HEK293 (cell line): ENCODE measurements around the gene REC8.
A peak's percentile ranks its signal among the peaks of the same experiment; 100 is the strongest.

ENCODE experiments used
- CTCF ChIA-PET: fragments of 350-600 bp; formaldehyde crosslinking; extraction: SDS; loops from one replicate; lab custom pipeline; 2021; ENCODE audit warnings: antibody characterized with exemption; lab: Yijun Ruan, JAX
- POLR2A ChIA-PET: fragments of 300-600 bp; formaldehyde crosslinking; extraction: SDS; loops from one replicate; lab custom pipeline; 2020; ENCODE audit warnings: antibody characterized with exemption, inconsistent platforms; lab: Yijun Ruan, JAX
- H3K27ac ChIP-seq: fragments of 200-500 bp; sonication (Bioruptor generic); 2 replicates; pipeline ENCODE4 v1.5.1; 2014; ENCODE audit warnings: low read depth, low read length, control low read depth, inconsistent platforms; ENCODE audit errors: extremely low read depth
- H3K36me3 ChIP-seq, 2 experiments: fragments of 200-500 bp in 1 of 2; sonication (Bioruptor generic) in 1 of 2; 1 replicate in 1 of 2; 2 replicates in 1 of 2; pipeline ENCODE4 v1.5.1; 2014 to 2017; ENCODE audit warnings: inconsistent platforms in 2 of 2, low read length in 2 of 2; ENCODE audit not compliant: control insufficient read depth in 2 of 2, insufficient read depth in 1 of 2
- H3K4me1 ChIP-seq: fragments of 200-500 bp; sonication (Bioruptor generic); 2 replicates; pipeline ENCODE4 v1.5.1; 2014; ENCODE audit warnings: mild to moderate bottlenecking, low read length, inconsistent platforms; ENCODE audit not compliant: control insufficient read depth, insufficient read depth
- H3K4me3 ChIP-seq: 2 replicates; pipeline ENCODE4 v1.5.1; 2011; ENCODE audit warnings: low read depth, mild to moderate bottlenecking, control low read depth, low read length, moderate library complexity
- H3K9me3 ChIP-seq: fragments of 200-500 bp; sonication (Bioruptor generic); 2 replicates; pipeline ENCODE4 v1.5.1; 2014; ENCODE audit warnings: low read depth, low read length, inconsistent platforms; ENCODE audit not compliant: control insufficient read depth, insufficient read depth
- KLF1 ChIP-seq: fragments of 450-650 bp; formaldehyde crosslinking; IDR thresholded peaks from 2 replicates; pipeline ENCODE4 v1.5.1; 2016; ENCODE audit warnings: missing biosample characterization, missing genetic modification characterization
- SETDB1 ChIP-seq: IDR thresholded peaks from one replicate; pipeline ENCODE4 v1.6.1; 2017; ENCODE audit warnings: mild to moderate bottlenecking, low read length, moderate library complexity, mixed read lengths; ENCODE audit not compliant: insufficient read length
- TRIM28 ChIP-seq: IDR thresholded peaks from 2 replicates; pipeline ENCODE4 v1.6.1; 2011; ENCODE audit warnings: low read length, control low read depth, borderline replicate concordance
- WT1 ChIP-seq: fragments of 450-650 bp; formaldehyde crosslinking; IDR thresholded peaks from 2 replicates; pipeline ENCODE4 v1.5.1; 2016; ENCODE audit warnings: missing biosample characterization, missing genetic modification characterization
- ZBTB26 ChIP-seq: fragments of 450-650 bp; formaldehyde crosslinking; optimal IDR thresholded peaks from 2 replicates; pipeline ENCODE3; 2016; ENCODE audit warnings: missing biosample characterization, mild to moderate bottlenecking, missing genetic modification characterization
- ZBTB48 ChIP-seq: fragments of 450-650 bp; formaldehyde crosslinking; IDR thresholded peaks from 2 replicates; pipeline ENCODE4 v1.5.1; 2016; ENCODE audit warnings: missing biosample characterization, missing genetic modification characterization
- ZFP3 ChIP-seq: fragments of 450-650 bp; formaldehyde crosslinking; IDR thresholded peaks from 2 replicates; pipeline ENCODE4 v1.5.1; 2016; ENCODE audit warnings: low read depth, missing biosample characterization, missing genetic modification characterization
- ZNF248 ChIP-seq: fragments of 450-650 bp; formaldehyde crosslinking; IDR thresholded peaks from 2 replicates; pipeline ENCODE4 v1.5.1; 2017; ENCODE audit warnings: missing biosample characterization, missing genetic modification characterization
- ZNF354C ChIP-seq: fragments of 450-650 bp; formaldehyde crosslinking; IDR thresholded peaks from 2 replicates; pipeline ENCODE4 v1.5.1; 2016; ENCODE audit warnings: missing biosample characterization, missing genetic modification characterization, low read depth, borderline replicate concordance
- ZNF398 ChIP-seq: fragments of 450-650 bp; formaldehyde crosslinking; IDR thresholded peaks from 2 replicates; pipeline ENCODE4 v1.5.1; 2017; ENCODE audit warnings: missing biosample characterization, missing genetic modification characterization
- ZNF449 ChIP-seq: fragments of 450-650 bp; formaldehyde crosslinking; IDR thresholded peaks from 2 replicates; pipeline ENCODE4 v1.5.1; 2017; ENCODE audit warnings: missing biosample characterization, mild to moderate bottlenecking, missing genetic modification characterization, moderate library complexity
- ZNF473 ChIP-seq: fragments of 450-650 bp; formaldehyde crosslinking; IDR thresholded peaks from 2 replicates; pipeline ENCODE4 v1.5.1; 2017; ENCODE audit warnings: missing biosample characterization, missing genetic modification characterization
- ZNF555 ChIP-seq: fragments of 450-650 bp; formaldehyde crosslinking; conservative IDR thresholded peaks from 2 replicates; pipeline ENCODE4 v1.5.1; 2017; ENCODE audit warnings: missing biosample characterization, mild to moderate bottlenecking, missing genetic modification characterization, inconsistent platforms
- ZNF585B ChIP-seq: fragments of 450-650 bp; formaldehyde crosslinking; IDR thresholded peaks from 2 replicates; pipeline ENCODE4 v1.5.1; 2016; ENCODE audit warnings: missing biosample characterization, missing genetic modification characterization
- ZNF621 ChIP-seq: fragments of 450-650 bp; formaldehyde crosslinking; IDR thresholded peaks from 2 replicates; pipeline ENCODE4 v1.5.1; 2017; ENCODE audit warnings: missing biosample characterization, missing genetic modification characterization
- ZNF629 ChIP-seq: fragments of 450-650 bp; formaldehyde crosslinking; IDR thresholded peaks from 2 replicates; pipeline ENCODE4 v1.5.1; 2017; ENCODE audit warnings: missing biosample characterization, missing genetic modification characterization
- ZNF677 ChIP-seq: fragments of 450-650 bp; IDR thresholded peaks from 2 replicates; pipeline ENCODE4 v1.5.0; 2018; ENCODE audit warnings: missing biosample characterization, mild to moderate bottlenecking, missing genetic modification characterization, moderate library complexity
- ZNF701 ChIP-seq: fragments of 450-650 bp; formaldehyde crosslinking; IDR thresholded peaks from 2 replicates; pipeline ENCODE4 v1.5.1; 2016; ENCODE audit warnings: missing biosample characterization, missing genetic modification characterization
- ZNF785 ChIP-seq: fragments of 450-650 bp; formaldehyde crosslinking; IDR thresholded peaks from 2 replicates; pipeline ENCODE4 v1.5.1; 2016; ENCODE audit warnings: missing biosample characterization, missing genetic modification characterization
- ZSCAN16 ChIP-seq: fragments of 450-650 bp; formaldehyde crosslinking; IDR thresholded peaks from 2 replicates; pipeline ENCODE4 v1.5.1; 2016; ENCODE audit warnings: missing biosample characterization, missing genetic modification characterization
- TF ChIP-seq, protein P1 (sequence below): fragments of 450-650 bp; IDR thresholded peaks from 2 replicates; pipeline ENCODE4 v1.5.1; 2018; ENCODE audit warnings: missing biosample characterization, mild to moderate bottlenecking, missing genetic modification characterization
- TF ChIP-seq, protein P2 (sequence below): fragments of 450-650 bp; IDR thresholded peaks from 2 replicates; pipeline ENCODE4 v1.5.1; 2018; ENCODE audit warnings: missing biosample characterization, missing genetic modification characterization

REC8 gene

DNA sequence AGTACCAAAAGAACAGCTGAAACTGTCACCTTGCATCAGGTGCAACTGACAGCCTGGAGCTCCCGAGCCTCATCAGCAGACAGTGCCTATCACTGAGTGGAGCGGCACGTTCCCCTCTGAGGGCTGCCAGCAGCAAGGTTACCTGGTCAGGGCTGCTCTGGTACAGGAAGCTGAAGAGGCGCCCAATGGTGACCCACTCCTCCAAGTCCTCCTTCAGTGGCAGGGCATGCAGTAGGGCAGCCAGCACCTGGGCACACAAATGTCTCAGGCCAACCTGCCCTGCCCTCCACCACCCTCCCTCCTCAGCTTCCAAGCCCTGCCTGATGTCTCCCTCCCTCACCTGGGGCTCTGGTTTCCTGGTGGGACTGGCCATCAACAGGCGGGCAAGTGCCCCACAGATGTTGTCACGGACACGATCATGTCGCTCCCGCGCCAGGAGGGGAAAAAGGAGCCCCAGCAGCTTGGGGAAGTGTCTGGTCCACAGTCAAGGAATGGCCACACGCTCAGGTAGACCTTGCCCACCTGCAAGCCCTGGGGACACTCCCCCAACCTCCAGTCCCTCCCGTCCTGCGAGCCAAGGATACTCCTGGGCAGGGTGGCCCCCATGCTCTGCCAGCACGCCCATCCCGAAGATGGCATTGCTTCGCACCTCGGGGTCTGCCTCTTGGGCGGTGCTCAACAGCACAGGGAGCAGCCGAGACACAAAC is 9.6 kb downstream of the REC8 start:
- no peak overlapping the region for H3K4me3 ChIP-seq
- ChIA-PET CTCF (interaction anchor here (0.9 to 1.0 kb wide), 2 partner anchors 19 to 20 kb away, joined by 3 to 4 read pairs; partner anchors contain the start of gene IRF9), POLR2A (interaction anchor here (0.6 to 1.0 kb wide), 4 partner anchors 12 to 87 kb away, joined by 3 to 4 read pairs (median 3); partner anchors contain the start of genes EMC9, MDP1 and PCK2)
- peaks cover 0 to 98% of the 10 kb centered on the region in 2 experiments; a peak in 2 of 3 replicates for H3K36me3 ChIP-seq
- no peaks in the 10 kb centered on the region for H3K9me3 ChIP-seq
- H3K4me1 ChIP-seq = no peaks in the 10 kb centered on the region
- H3K27ac ChIP-seq = no peak overlapping the region
- TF ChIP-seq WT1 (tag by site-specific recombination) = no peak
- TF ChIP-seq ZNF785 (tag by site-specific recombination) = no peak
- no peak for TF ChIP-seq SETDB1
- no peak for TF ChIP-seq ZBTB26 (tag by site-specific recombination)
- no peak for TF ChIP-seq ZSCAN16
- TF ChIP-seq ZNF585B (tag by site-specific recombination) = no peak
- no peak for TF ChIP-seq TRIM28
- TF ChIP-seq, protein P1, sequence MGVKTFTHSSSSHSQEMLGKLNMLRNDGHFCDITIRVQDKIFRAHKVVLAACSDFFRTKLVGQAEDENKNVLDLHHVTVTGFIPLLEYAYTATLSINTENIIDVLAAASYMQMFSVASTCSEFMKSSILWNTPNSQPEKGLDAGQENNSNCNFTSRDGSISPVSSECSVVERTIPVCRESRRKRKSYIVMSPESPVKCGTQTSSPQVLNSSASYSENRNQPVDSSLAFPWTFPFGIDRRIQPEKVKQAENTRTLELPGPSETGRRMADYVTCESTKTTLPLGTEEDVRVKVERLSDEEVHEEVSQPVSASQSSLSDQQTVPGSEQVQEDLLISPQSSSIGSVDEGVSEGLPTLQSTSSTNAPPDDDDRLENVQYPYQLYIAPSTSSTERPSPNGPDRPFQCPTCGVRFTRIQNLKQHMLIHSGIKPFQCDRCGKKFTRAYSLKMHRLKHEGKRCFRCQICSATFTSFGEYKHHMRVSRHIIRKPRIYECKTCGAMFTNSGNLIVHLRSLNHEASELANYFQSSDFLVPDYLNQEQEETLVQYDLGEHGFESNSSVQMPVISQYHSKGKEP (tag by site-specific recombination) = no peak
- no peak for TF ChIP-seq ZNF449 (tag by site-specific recombination)
- TF ChIP-seq ZNF555 (tag by site-specific recombination) = no peak
- TF ChIP-seq ZNF677 (tag by site-specific recombination) = no peak
- TF ChIP-seq ZNF398 (tag by site-specific recombination) = no peak
- no peak for TF ChIP-seq ZNF629 (tag by site-specific recombination)
- no peak for TF ChIP-seq ZNF354C (tag by site-specific recombination)
- TF ChIP-seq ZNF701 = no peak
- TF ChIP-seq ZBTB48 (tag by site-specific recombination) = no peak
- TF ChIP-seq ZNF248 (tag by site-specific recombination) = no peak

- TF ChIP-seq ZFP3 = no peak
- TF ChIP-seq ZNF473 = no peak
- TF ChIP-seq, protein P2, sequence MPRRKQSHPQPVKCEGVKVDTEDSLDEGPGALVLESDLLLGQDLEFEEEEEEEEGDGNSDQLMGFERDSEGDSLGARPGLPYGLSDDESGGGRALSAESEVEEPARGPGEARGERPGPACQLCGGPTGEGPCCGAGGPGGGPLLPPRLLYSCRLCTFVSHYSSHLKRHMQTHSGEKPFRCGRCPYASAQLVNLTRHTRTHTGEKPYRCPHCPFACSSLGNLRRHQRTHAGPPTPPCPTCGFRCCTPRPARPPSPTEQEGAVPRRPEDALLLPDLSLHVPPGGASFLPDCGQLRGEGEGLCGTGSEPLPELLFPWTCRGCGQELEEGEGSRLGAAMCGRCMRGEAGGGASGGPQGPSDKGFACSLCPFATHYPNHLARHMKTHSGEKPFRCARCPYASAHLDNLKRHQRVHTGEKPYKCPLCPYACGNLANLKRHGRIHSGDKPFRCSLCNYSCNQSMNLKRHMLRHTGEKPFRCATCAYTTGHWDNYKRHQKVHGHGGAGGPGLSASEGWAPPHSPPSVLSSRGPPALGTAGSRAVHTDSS (tag by site-specific recombination) = peak; percentile 62
- no peak for TF ChIP-seq ZNF621
- no peak for TF ChIP-seq KLF1 (tag by site-specific recombination)
- no peaks in the 10 kb centered on the region for H3K9me3 ChIP-seq
- no peak overlapping the region for H3K4me3 ChIP-seq
- no peak overlapping the region for H3K27ac ChIP-seq
- CTCF ChIA-PET = no interaction called here
- POLR2A ChIA-PET = no interaction called here
- peaks cover 0 to 98% of the 10 kb centered on the region in 2 experiments; a peak in 2 of 3 replicates for H3K36me3 ChIP-seq
- no peaks in the 10 kb centered on the region for H3K4me1 ChIP-seq
Measured at GRCh38 chr14:24182110-24182882, 10.4 kb downstream of the REC8 start.
